ENCODE data around the gene PRKCSH.

- no peak for TF ChIP-seq CTCF (conservative IDR thresholded peaks at IDR 0.05)
- no peak for TF ChIP-seq EZH2 (IDR thresholded peaks at IDR 0.05; ENCODE audit: low read depth)
Measured at GRCh38 chr19:11405846-11406643, 29.4 kb upstream of the PRKCSH start.

Measured in PC-9 (cell line).